Endothelial cell of umbilical vein (primary cell): Measurements from ENCODE around the gene SNPH. TPM values are rescaled to one million over a fixed set of nuclear protein-coding genes. Genes with fewer than 3 reads are reported as not detected.

Experiments used
- BruUV-seq: library from RNA; stranded (reverse); fragments of 400-500 nt; replicated peaks from 2 replicates; lab custom pipeline; 2021; lab: Mats Ljungman, UMichigan
- CTCF ChIA-PET: fragments of 300-600, 350-600 bp; sonication (Branson Sonifier 250); formaldehyde crosslinking; loops from one replicate; lab custom pipeline; 2021; ENCODE audit warnings: antibody characterized with exemption, inconsistent platforms; lab: Charles Lee
- POLR2A ChIA-PET: fragments of 300-600, 350-600 bp; sonication (Branson Sonifier 250); formaldehyde crosslinking; loops from one replicate; lab custom pipeline; 2021; ENCODE audit warnings: antibody characterized with exemption, inconsistent platforms; lab: Charles Lee
- DNase-seq: peaks from one replicate; pipeline ENCODE4 v3.0.0-alpha.2; 2011; ENCODE audit warnings: low read depth, low spot score
- FAIRE-seq: peaks from 2 replicates; lab custom pipeline; 2011; peaks lifted over from hg19 to GRCh38; lab: Jason Lieb, UNC
- H2AFZ ChIP-seq: 2 replicates; pipeline ENCODE4 v1.6.0; 2012; ENCODE audit warnings: low read depth, low read length, control low read depth, inconsistent platforms
- H3K27ac ChIP-seq: 2 replicates; pipeline ENCODE4 v1.5.1; 2011; ENCODE audit warnings: low read depth, mild to moderate bottlenecking, control low read depth, low read length, moderate library complexity; ENCODE audit not compliant: insufficient read depth
- H3K27me3 ChIP-seq, 2 experiments: 2 replicates each; pipeline versions ENCODE4 v1.6.0 to v1.6.1; 2011; ENCODE audit warnings: low read length in 2 of 2, mixed read lengths in 1 of 2; ENCODE audit not compliant: control insufficient read depth in 2 of 2, insufficient read depth in 2 of 2
- H3K36me3 ChIP-seq, 2 experiments: 2 replicates in 1 of 2; 3 replicates in 1 of 2; pipeline ENCODE4 v1.5.1; 2011; ENCODE audit warnings: low read length in 2 of 2, mild to moderate bottlenecking in 1 of 2, moderate library complexity in 1 of 2; ENCODE audit not compliant: control insufficient read depth in 2 of 2, insufficient read depth in 2 of 2; ENCODE audit errors: extremely low read depth in 1 of 2
- H3K4me1 ChIP-seq: 3 replicates; pipeline ENCODE4 v1.5.1; 2011; ENCODE audit warnings: mild to moderate bottlenecking, low read length; ENCODE audit not compliant: control insufficient read depth, insufficient read depth; ENCODE audit errors: extremely low read depth
- H3K4me2 ChIP-seq: 2 replicates; pipeline ENCODE4 v1.6.1; 2011; ENCODE audit warnings: low read length, control low read depth, mixed read lengths; ENCODE audit not compliant: insufficient read depth
- H3K4me3 ChIP-seq, 3 experiments: fragments of 200-600 bp in 1 of 3; sonication (generic), shearing (Covaris generic) in 1 of 3; replicated peaks in 1 of 3; 2 replicates each; pipeline ENCODE4 v1.5.1; 2011 to 2016; ENCODE audit warnings: control low read depth in 3 of 3, low read length in 3 of 3, mild to moderate bottlenecking in 2 of 3, inconsistent platforms in 1 of 3, low read depth in 1 of 3, moderate library complexity in 1 of 3; ENCODE audit not compliant: insufficient read depth in 1 of 3
- H3K79me2 ChIP-seq: 2 replicates; pipeline ENCODE4 v1.6.0; 2012; ENCODE audit warnings: low read length, inconsistent platforms; ENCODE audit not compliant: control insufficient read depth, insufficient read depth
- H3K9ac ChIP-seq: replicated peaks from 2 replicates; pipeline ENCODE3; 2011; ENCODE audit warnings: low read length, control low read depth; ENCODE audit not compliant: insufficient read depth; ENCODE audit errors: extremely low read depth
- H3K9me1 ChIP-seq: replicated peaks from 3 replicates; pipeline ENCODE4 v1.6.0; 2011; ENCODE audit warnings: mild to moderate bottlenecking, low read length; ENCODE audit not compliant: control insufficient read depth, insufficient read depth; ENCODE audit errors: extremely low read depth
- H3K9me3 ChIP-seq: replicated peaks from 2 replicates; pipeline ENCODE4 v1.5.1; 2012; ENCODE audit warnings: low read length, inconsistent platforms; ENCODE audit not compliant: control insufficient read depth, insufficient read depth
- H4K20me1 ChIP-seq: replicated peaks from 2 replicates; pipeline ENCODE3; 2011; ENCODE audit warnings: mild to moderate bottlenecking, low read length; ENCODE audit not compliant: control insufficient read depth, insufficient read depth; ENCODE audit errors: extremely low read depth
- EZH2 ChIP-seq: IDR thresholded peaks from 2 replicates; pipeline ENCODE4 v1.6.1; 2012; ENCODE audit warnings: borderline replicate concordance, low read depth, mild to moderate bottlenecking, moderate library complexity, low read length, inconsistent platforms; ENCODE audit not compliant: severe bottlenecking
- FOS ChIP-seq: IDR thresholded peaks from 2 replicates; pipeline ENCODE4 v1.6.1; 2011; ENCODE audit warnings: mild to moderate bottlenecking, low read length, moderate library complexity, borderline replicate concordance; ENCODE audit not compliant: insufficient read depth
- GATA2 ChIP-seq: IDR thresholded peaks from 2 replicates; pipeline ENCODE4 v1.7.0; 2011; ENCODE audit warnings: low read depth, mild to moderate bottlenecking, moderate library complexity, mixed read lengths, low read length; ENCODE audit not compliant: insufficient read length, insufficient read depth
- JUN ChIP-seq: IDR thresholded peaks from 2 replicates; pipeline ENCODE4 v1.6.1; 2011; ENCODE audit warnings: borderline replicate concordance, low read depth; ENCODE audit not compliant: insufficient read length, insufficient read depth
- MYC ChIP-seq: IDR thresholded peaks from one replicate; pipeline ENCODE4 v1.6.1; 2011; ENCODE audit warnings: mild to moderate bottlenecking, low read depth, low read length
- POLR2A ChIP-seq: IDR thresholded peaks from 2 replicates; pipeline ENCODE4 v1.6.1; 2012; ENCODE audit warnings: low read depth, mild to moderate bottlenecking, control low read depth, low read length
- POLR2AphosphoS5 ChIP-seq: IDR thresholded peaks from 2 replicates; pipeline ENCODE4 v1.6.1; 2012; ENCODE audit warnings: low read depth, mild to moderate bottlenecking, control low read depth, low read length, moderate library complexity; ENCODE audit not compliant: insufficient read depth
- dilution Hi-C: fragments of 300-500 bp; cut with MboI; formaldehyde crosslinking; loops from one replicate; pipeline ENCODE4 v1.15.0; 2019; ENCODE audit warnings: low sequenced_read_pairs; ENCODE audit not compliant: extremely low pct_ligation_motif_present
- intact Hi-C: fragments of 100-400 bp; cut with micrococcal nuclease; formaldehyde crosslinking; loops from one replicate; pipeline ENCODE4 v1.10.0; 2022
- polyA plus RNA-seq, 4 experiments: library from polyadenylated mRNA; depleted of rRNA in 3 of 4; stranded (reverse) in 3 of 4; unstranded in 1 of 4; fragments of >200 nt; gene quantifications; 2 replicates each; pipeline versions ENCODE4 v1.2.1 to v1.2.3, GENCODE V29; 2011 to 2012; ENCODE audit warnings: missing spikeins in 1 of 4
- total RNA-seq: library from RNA; stranded (reverse); gene quantifications from 2 replicates; pipeline ENCODE4 v1.2.3, GENCODE V29; 2021
- TF ChIP-seq, protein P1 (sequence below): IDR thresholded peaks from 2 replicates; pipeline ENCODE4 v1.6.1; 2011; ENCODE audit not compliant: insufficient read depth, insufficient read length
- TF ChIP-seq, protein P2 (sequence below), 2 donors: IDR thresholded peaks; 1 replicate in 1 of 2; 2 replicates in 1 of 2; pipeline ENCODE4 v1.5.1; 2011; ENCODE audit warnings: low read length in 2 of 2, mild to moderate bottlenecking in 2 of 2, moderate library complexity in 2 of 2, control low read depth in 1 of 2, inconsistent platforms in 1 of 2, low read depth in 1 of 2; ENCODE audit not compliant: insufficient read depth in 1 of 2; ENCODE audit errors: extremely low read depth in 1 of 2

SNPH gene
- total and polyA plus RNA-seq, 2 donors (not counting 3 experiments of a cell fraction or from before 2014, with no cell fraction given): 2.3 to 5.5 TPM

GRCh38 chr20:1281279-1282057, 15.4 kb downstream of the SNPH start:
- no peak overlapping the region for H3K4me3 ChIP-seq
- no peaks in the 10 kb centered on the region for H3K9me3 ChIP-seq
- BruUV-seq: no TSS peak
- TF ChIP-seq, protein P1, sequence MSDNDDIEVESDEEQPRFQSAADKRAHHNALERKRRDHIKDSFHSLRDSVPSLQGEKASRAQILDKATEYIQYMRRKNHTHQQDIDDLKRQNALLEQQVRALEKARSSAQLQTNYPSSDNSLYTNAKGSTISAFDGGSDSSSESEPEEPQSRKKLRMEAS: no peak
- TF ChIP-seq FOS (no peak), JUN (no peak), GATA2 (no peak), EZH2 (no peak), MYC (no peak), POLR2A (no peak), POLR2AphosphoS5 (no peak)
- TF ChIP-seq, protein P2, sequence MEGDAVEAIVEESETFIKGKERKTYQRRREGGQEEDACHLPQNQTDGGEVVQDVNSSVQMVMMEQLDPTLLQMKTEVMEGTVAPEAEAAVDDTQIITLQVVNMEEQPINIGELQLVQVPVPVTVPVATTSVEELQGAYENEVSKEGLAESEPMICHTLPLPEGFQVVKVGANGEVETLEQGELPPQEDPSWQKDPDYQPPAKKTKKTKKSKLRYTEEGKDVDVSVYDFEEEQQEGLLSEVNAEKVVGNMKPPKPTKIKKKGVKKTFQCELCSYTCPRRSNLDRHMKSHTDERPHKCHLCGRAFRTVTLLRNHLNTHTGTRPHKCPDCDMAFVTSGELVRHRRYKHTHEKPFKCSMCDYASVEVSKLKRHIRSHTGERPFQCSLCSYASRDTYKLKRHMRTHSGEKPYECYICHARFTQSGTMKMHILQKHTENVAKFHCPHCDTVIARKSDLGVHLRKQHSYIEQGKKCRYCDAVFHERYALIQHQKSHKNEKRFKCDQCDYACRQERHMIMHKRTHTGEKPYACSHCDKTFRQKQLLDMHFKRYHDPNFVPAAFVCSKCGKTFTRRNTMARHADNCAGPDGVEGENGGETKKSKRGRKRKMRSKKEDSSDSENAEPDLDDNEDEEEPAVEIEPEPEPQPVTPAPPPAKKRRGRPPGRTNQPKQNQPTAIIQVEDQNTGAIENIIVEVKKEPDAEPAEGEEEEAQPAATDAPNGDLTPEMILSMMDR (IDR thresholded peaks at IDR 0.05; ENCODE audit: extremely low read depth in 1 of 2, insufficient read depth in 1 of 2, low read depth in 1 of 2, low read length in 2 of 2): no peak
- H3K4me1 ChIP-seq: no peaks in the 10 kb centered on the region
- CTCF ChIA-PET: interaction anchor here (1.1 to 2.2 kb wide), 4 partner anchors 19 to 222 kb away, joined by 3 to 5 read pairs (median 5); no protein-coding TSS in a partner anchor
- H3K36me3 ChIP-seq: no peaks in the 10 kb centered on the region
- no peaks in the 10 kb centered on the region for H3K9me1 ChIP-seq
- no peak overlapping the region for H3K9ac ChIP-seq
- intact Hi-C loops (no loop called here), dilution Hi-C loops (no loop called here)
- H2AFZ ChIP-seq: no peak overlapping the region
- no peak overlapping the region for H3K27ac ChIP-seq
- no peaks in the 10 kb centered on the region for H4K20me1 ChIP-seq
- POLR2A ChIA-PET: no interaction called here
- no peaks in the 10 kb centered on the region for H3K27me3 ChIP-seq
- no peak overlapping the region for H3K4me2 ChIP-seq
- DNase-seq (no peak), FAIRE-seq (no peak)
- no peaks in the 10 kb centered on the region for H3K79me2 ChIP-seq
